NCI-H774 (cell line): ENCODE measurements around the gene VWA3A.
"Not testable (repeated sequence)": the region's sequence is repeated elsewhere in the genome, so short reads cannot be mapped to it uniquely, and the experiment has no call there.

Experiments used
- DNase-seq: peaks from one replicate; lab custom pipeline; 2025; lab: John Stamatoyannopoulos, UW

Gene VWA3A

GRCh38 chr16:22089910-22090309, 2.4 kb upstream of the VWA3A start:
- DNase-seq, result no peak

GRCh38 chr16:22091721-22092120, 620 bp upstream of the VWA3A start:
- DNase-seq, result no peak

- DNase-seq, result no peak
These were observed 990 bp downstream of the VWA3A start for GRCh38 chr16:22093331-22093730.

- no peak for DNase-seq
These were observed 1.7 kb downstream of the VWA3A start for GRCh38 chr16:22093996-22094395.

- DNase-seq, result peak; percentile 30
These were observed 6.3 kb downstream of the VWA3A start for GRCh38 chr16:22098405-22099255.

- DNase-seq, result no peak
These were observed 7.1 kb downstream of the VWA3A start for GRCh38 chr16:22099256-22099975.

- DNase-seq, result no peak
These were observed 11.1 kb downstream of the VWA3A start for GRCh38 chr16:22103441-22103840.

- DNase-seq, result no peak
These were observed 17.0 kb downstream of the VWA3A start for GRCh38 chr16:22109258-22109898.

GRCh38 chr16:22111629-22112028, 19.3 kb downstream of the VWA3A start:
- DNase-seq, result not testable (repeated sequence)

GRCh38 chr16:22116095-22116700, 23.9 kb downstream of the VWA3A start:
- no peak for DNase-seq

- no peak for DNase-seq
These were observed 25.3 kb downstream of the VWA3A start for GRCh38 chr16:22117609-22118008.

- no peak for DNase-seq
These were observed 28.1 kb downstream of the VWA3A start for GRCh38 chr16:22120440-22120839.

GRCh38 chr16:22122239-22122638, 29.9 kb downstream of the VWA3A start:
- DNase-seq, result no peak

GRCh38 chr16:22123146-22123545, 30.8 kb downstream of the VWA3A start:
- DNase-seq, result no peak

GRCh38 chr16:22123759-22124490, 31.6 kb downstream of the VWA3A start:
- no peak for DNase-seq

- DNase-seq, result no peak
These were observed 32.4 kb downstream of the VWA3A start for GRCh38 chr16:22124583-22125284.

- no peak for DNase-seq
These were observed 33.8 kb downstream of the VWA3A start for GRCh38 chr16:22126037-22126558.

- not testable (repeated sequence) for DNase-seq
These were observed 36.2 kb downstream of the VWA3A start for GRCh38 chr16:22128537-22128936.

GRCh38 chr16:22130528-22130927, 38.2 kb downstream of the VWA3A start:
- DNase-seq, result no peak

GRCh38 chr16:22132801-22133200, 40.5 kb downstream of the VWA3A start:
- no peak for DNase-seq

GRCh38 chr16:22138482-22138881, 46.1 kb downstream of the VWA3A start:
- no peak for DNase-seq
